NB4 (cell line): ENCODE data around the gene GCG.

ENCODE experiments used
- CTCF ChIP-seq: IDR thresholded peaks from one replicate; pipeline ENCODE4 v1.5.1; 2012; ENCODE audit warnings: low read depth, low read length
- MAX ChIP-seq: IDR thresholded peaks from 2 replicates; pipeline ENCODE4 v1.6.1; 2011; ENCODE audit warnings: low read depth, low read length
- MYC ChIP-seq: IDR thresholded peaks from 2 replicates; pipeline ENCODE4 v1.6.1; 2011; ENCODE audit warnings: low read depth, low read length
- POLR2A ChIP-seq: IDR thresholded peaks from 2 replicates; pipeline ENCODE4 v1.6.1; 2011; ENCODE audit warnings: mild to moderate bottlenecking; ENCODE audit not compliant: insufficient read length; ENCODE audit errors: extremely low read depth

- TF ChIP-seq CTCF (no peak), MAX (no peak), POLR2A (no peak), MYC (no peak)
Measured at GRCh38 chr2:162197069-162197825, 45.2 kb upstream of the GCG start.
